ENCODE results near the gene KLHDC4.

KLHDC4 gene

GRCh38 chr16:87697256-87697655, 68.5 kb downstream of the KLHDC4 start:
- DNase-seq: no peak

GRCh38 chr16:87696726-87697125, 69.1 kb downstream of the KLHDC4 start:
- no peak for DNase-seq

GRCh38 chr16:87695534-87695933, 70.3 kb downstream of the KLHDC4 start:
- DNase-seq: no peak

GRCh38 chr16:87694441-87695125, 71.2 kb downstream of the KLHDC4 start:
- no peak for DNase-seq

GRCh38 chr16:87693827-87694226, 72.0 kb downstream of the KLHDC4 start:
- DNase-seq: no peak

GRCh38 chr16:87692756-87693155, 73.0 kb downstream of the KLHDC4 start:
- no peak for DNase-seq

GRCh38 chr16:87692176-87692575, 73.6 kb downstream of the KLHDC4 start:
- DNase-seq: no peak

- no peak for DNase-seq
These were observed 74.1 kb downstream of the KLHDC4 start for GRCh38 chr16:87691686-87692079.

GRCh38 chr16:87690911-87691685, 74.7 kb downstream of the KLHDC4 start:
- no peak for DNase-seq

GRCh38 chr16:87689956-87690465, 75.8 kb downstream of the KLHDC4 start:
- no peak for DNase-seq

GRCh38 chr16:87688876-87689815, 76.6 kb downstream of the KLHDC4 start:
- DNase-seq: no peak

- DNase-seq: no peak
These were observed 77.7 kb downstream of the KLHDC4 start for GRCh38 chr16:87687998-87688529.

GRCh38 chr16:87687126-87687910, 78.5 kb downstream of the KLHDC4 start:
- DNase-seq: no peak

- no peak for DNase-seq
These were observed 79.1 kb downstream of the KLHDC4 start for GRCh38 chr16:87686697-87687096.

GRCh38 chr16:87685766-87686165, 80.0 kb downstream of the KLHDC4 start:
- no peak for DNase-seq

GRCh38 chr16:87685405-87685755, 80.4 kb downstream of the KLHDC4 start:
- no peak for DNase-seq

- no peak for DNase-seq
These were observed 80.9 kb downstream of the KLHDC4 start for GRCh38 chr16:87684711-87685404.

- DNase-seq: no peak
These were observed 81.6 kb downstream of the KLHDC4 start for GRCh38 chr16:87684106-87684677.

GRCh38 chr16:87682852-87683399, 82.9 kb downstream of the KLHDC4 start:
- DNase-seq: no peak

GRCh38 chr16:87681981-87682570, 83.7 kb downstream of the KLHDC4 start:
- DNase-seq: no peak
